H1 (cell line): Measurements from ENCODE around the gene NUP43. TPM values are rescaled to one million over a fixed set of nuclear protein-coding genes. Genes with fewer than 3 reads are reported as not detected.

ENCODE experiments used
- CTCF ChIA-PET: fragments of 300-600 bp; sonication (Branson Sonifier 250); formaldehyde crosslinking; loops from one replicate; lab custom pipeline; 2021; ENCODE audit not compliant: partially characterized antibody; lab: Charles Lee
- POLR2A ChIA-PET: fragments of 300-600 bp; sonication (Branson Sonifier 250); formaldehyde crosslinking; loops from one replicate; lab custom pipeline; 2021; ENCODE audit warnings: inconsistent platforms; ENCODE audit not compliant: partially characterized antibody; lab: Charles Lee
- DNase-seq, 2 experiments: peaks; one replicate each; pipeline versions ENCODE4 v3.0.0 to v3.0.0-alpha.2; 2010 to 2022; ENCODE audit warnings: low spot score in 2 of 2, low read depth in 1 of 2, mixed read lengths in 1 of 2
- FAIRE-seq: peaks from 2 replicates; lab custom pipeline; 2011; peaks lifted over from hg19 to GRCh38; lab: Jason Lieb, UNC
- H2AFZ ChIP-seq: 2 replicates; pipeline ENCODE4 v1.8.1; 2012; ENCODE audit warnings: low read length, inconsistent platforms
- H2AK5ac ChIP-seq: 2 replicates; pipeline ENCODE4 v1.6.1; 2013; ENCODE audit warnings: low read depth, low read length
- H2BK120ac ChIP-seq: replicated peaks from 2 replicates; pipeline ENCODE3; 2013; ENCODE audit warnings: low read depth, low read length, inconsistent platforms
- H2BK12ac ChIP-seq: 2 replicates; pipeline ENCODE4 v1.6.1; 2013; ENCODE audit warnings: low read depth, low read length
- H2BK15ac ChIP-seq: 2 replicates; pipeline ENCODE4 v1.6.1; 2013; ENCODE audit warnings: low read length
- H2BK20ac ChIP-seq: 2 replicates; pipeline ENCODE4 v1.6.1; 2013; ENCODE audit warnings: low read length
- H2BK5ac ChIP-seq: 2 replicates; pipeline ENCODE4 v1.6.1; 2013; ENCODE audit warnings: low read depth, low read length
- H3K14ac ChIP-seq: 2 replicates; pipeline ENCODE4 v1.6.1; 2013; ENCODE audit warnings: inconsistent platforms; ENCODE audit not compliant: insufficient read length
- H3K18ac ChIP-seq: 2 replicates; pipeline ENCODE4 v1.6.1; 2013; ENCODE audit warnings: low read length; ENCODE audit errors: extremely low read depth
- H3K23ac ChIP-seq: 2 replicates; pipeline ENCODE4 v1.6.1; 2013; ENCODE audit warnings: inconsistent platforms; ENCODE audit not compliant: insufficient read length
- H3K23me2 ChIP-seq: 2 replicates; pipeline ENCODE4 v1.6.1; 2013; ENCODE audit warnings: low read depth, low read length
- H3K27ac ChIP-seq: 2 replicates; pipeline ENCODE4 v1.6.1; 2011; ENCODE audit warnings: low read depth, low read length, inconsistent platforms
- H3K27me3 ChIP-seq, 4 experiments: replicated peaks in 1 of 4; 1 replicate in 1 of 4; 2 replicates in 3 of 4; pipeline versions ENCODE4 v1.6.1 to v1.8.1; 2011 to 2013; ENCODE audit warnings: low read length in 3 of 4, mild to moderate bottlenecking in 3 of 4, inconsistent platforms in 2 of 4, mixed read lengths in 2 of 4, moderate library complexity in 1 of 4; ENCODE audit not compliant: control insufficient read depth in 3 of 4, insufficient read depth in 3 of 4; ENCODE audit errors: extremely low read depth in 1 of 4
- H3K36me3 ChIP-seq, 4 experiments: 2 replicates each; pipeline versions ENCODE4 v1.6.1 to v1.8.1; 2011 to 2013; ENCODE audit warnings: mild to moderate bottlenecking in 4 of 4, low read length in 3 of 4, moderate library complexity in 2 of 4, control low read depth in 1 of 4, inconsistent platforms in 1 of 4; ENCODE audit not compliant: insufficient read depth in 4 of 4, control insufficient read depth in 2 of 4
- H3K4ac ChIP-seq: replicated peaks from 2 replicates; pipeline ENCODE3; 2013; ENCODE audit warnings: low read length, low read depth, mixed read lengths, inconsistent platforms; ENCODE audit not compliant: insufficient read length
- H3K4me1 ChIP-seq, 4 experiments: replicated peaks in 1 of 4; 1 replicate in 1 of 4; 2 replicates in 3 of 4; pipeline versions ENCODE4 v1.6.1 to v1.8.1; 2011 to 2013; ENCODE audit warnings: low read length in 3 of 4, inconsistent platforms in 2 of 4, mixed read lengths in 1 of 4; ENCODE audit not compliant: insufficient read depth in 4 of 4, control insufficient read depth in 3 of 4
- H3K4me2 ChIP-seq, 2 experiments: 2 replicates each; pipeline versions ENCODE4 v1.6.1 to v1.8.1; 2011 to 2013; ENCODE audit warnings: low read depth in 2 of 2, low read length in 2 of 2, control low read depth in 1 of 2, inconsistent platforms in 1 of 2, mild to moderate bottlenecking in 1 of 2; ENCODE audit not compliant: insufficient read depth in 1 of 2
- H3K4me3 ChIP-seq, 4 experiments: fragments of 200-600, 300-600 bp in 1 of 4; sonication (generic), shearing (Covaris generic), sonication (Bioruptor Twin) in 1 of 4; 2 replicates each; pipeline versions ENCODE4 v1.5.1 to v1.8.1; 2011 to 2016; ENCODE audit warnings: low read length in 4 of 4, low read depth in 3 of 4, control low read depth in 2 of 4, inconsistent platforms in 2 of 4, mild to moderate bottlenecking in 2 of 4, mixed read lengths in 1 of 4, moderate library complexity in 1 of 4; ENCODE audit not compliant: insufficient read depth in 2 of 4; ENCODE audit errors: extremely low read depth in 1 of 4
- H3K56ac ChIP-seq: replicated peaks from 2 replicates; pipeline ENCODE3; 2013; ENCODE audit warnings: low read depth, mild to moderate bottlenecking, mixed read lengths, low read length, inconsistent platforms; ENCODE audit not compliant: insufficient read length
- H3K79me1 ChIP-seq: 2 replicates; pipeline ENCODE4 v1.6.1; 2013; ENCODE audit warnings: low read depth, low read length, control low read depth
- H3K79me2 ChIP-seq, 2 experiments: 2 replicates each; pipeline versions ENCODE4 v1.6.1 to v1.8.1; 2012 to 2013; ENCODE audit warnings: low read length in 2 of 2, mild to moderate bottlenecking in 2 of 2, inconsistent platforms in 1 of 2; ENCODE audit not compliant: insufficient read depth in 2 of 2, control insufficient read depth in 1 of 2
- H3K9ac ChIP-seq, 4 experiments: replicated peaks in 1 of 4; 1 replicate in 1 of 4; 2 replicates in 3 of 4; pipeline versions ENCODE4 v1.6.1 to v1.8.1; 2011 to 2013; ENCODE audit warnings: low read depth in 3 of 4, low read length in 3 of 4, control low read depth in 2 of 4, mild to moderate bottlenecking in 2 of 4, moderate library complexity in 2 of 4, inconsistent platforms in 1 of 4; ENCODE audit errors: extremely low read depth in 1 of 4
- H3K9me3 ChIP-seq, 2 experiments: 2 replicates each; pipeline versions ENCODE4 v1.6.1 to v1.8.1; 2012 to 2013; ENCODE audit warnings: mild to moderate bottlenecking in 2 of 2, moderate library complexity in 2 of 2, control low read depth in 1 of 2, inconsistent platforms in 1 of 2, low read depth in 1 of 2, low read length in 1 of 2, mixed read lengths in 1 of 2; ENCODE audit not compliant: insufficient read depth in 2 of 2
- H4K20me1 ChIP-seq, 2 experiments: replicated peaks in 1 of 2; 2 replicates each; pipeline versions ENCODE3 to v1.8.1; 2011 to 2013; ENCODE audit warnings: inconsistent platforms in 2 of 2, low read length in 2 of 2, mild to moderate bottlenecking in 1 of 2; ENCODE audit not compliant: insufficient read depth in 2 of 2, control insufficient read depth in 1 of 2
- H4K5ac ChIP-seq: 2 replicates; pipeline ENCODE4 v1.6.1; 2013; ENCODE audit warnings: low read length, low read depth, mixed read lengths, inconsistent platforms; ENCODE audit not compliant: insufficient read length
- H4K8ac ChIP-seq: 2 replicates; pipeline ENCODE4 v1.8.0; 2013; ENCODE audit warnings: mild to moderate bottlenecking, moderate library complexity, low read length, inconsistent platforms; ENCODE audit not compliant: insufficient read depth; ENCODE audit errors: extremely low read depth
- H4K91ac ChIP-seq: replicated peaks from 2 replicates; pipeline ENCODE3; 2013; ENCODE audit warnings: low read length, mixed read lengths, inconsistent platforms; ENCODE audit not compliant: insufficient read length
- BCL11A ChIP-seq, 2 experiments: IDR thresholded peaks; one replicate each; pipeline ENCODE4 v1.6.1; 2011; ENCODE audit warnings: low read depth in 2 of 2, low read length in 2 of 2, mild to moderate bottlenecking in 2 of 2
- RAD21 ChIP-seq, 2 experiments: IDR thresholded peaks in 1 of 2; conservative IDR thresholded peaks in 1 of 2; 2 replicates each; pipeline ENCODE4 v1.6.1; 2011; ENCODE audit warnings: low read depth in 2 of 2, low read length in 2 of 2, improper control_type of control experiment in 1 of 2, inconsistent platforms in 1 of 2, mild to moderate bottlenecking in 1 of 2, moderate library complexity in 1 of 2
- ZNF274 ChIP-seq: IDR thresholded peaks from 2 replicates; pipeline ENCODE4 v1.7.0; 2012; ENCODE audit warnings: low read length, borderline replicate concordance; ENCODE audit errors: extremely low read depth
- WGBS, 2 experiments: shearing (Covaris generic) in 1 of 2; methylation state at CpG; one replicate each; pipeline versions ENCODE4 v1.1.6 to v1.1.7; 2013 to 2015; ENCODE audit warnings: low lambda C conversion rate in 2 of 2, mixed read lengths in 2 of 2, inconsistent platforms in 1 of 2, low coverage in 1 of 2, missing lambda C conversion rate in 1 of 2; ENCODE audit not compliant: insufficient replicate concordance in 2 of 2, insufficient coverage in 1 of 2, insufficient read length in 1 of 2; ENCODE audit errors: extremely low coverage in 1 of 2, missing lambda C conversion rate in 1 of 2; 5-methylcytosine and 5-hydroxymethylcytosine counted together
- polyA plus RNA-seq, 7 experiments: library from polyadenylated mRNA; depleted of rRNA in 3 of 7; stranded (reverse) in 5 of 7; unstranded in 2 of 7; fragments of >200 nt in 5 of 7; fragments of 200-250 nt in 2 of 7; gene quantifications; 1 replicate in 5 of 7; 2 replicates in 1 of 7; 4 replicates in 1 of 7; pipeline versions ENCODE4 v1.2.1 to v1.2.3, GENCODE V29; 2011 to 2013; ENCODE audit warnings: missing spikeins in 2 of 7, mixed read lengths in 2 of 7
- total RNA-seq: library from RNA; stranded (reverse); fragmentation: NEBNext Ultra II Directional; extraction: Animal tissue kit (Norgen Biotek cat#: 25700); gene quantifications from 2 replicates; pipeline ENCODE4 v1.2.1, GENCODE V29; 2021

NUP43 gene
- total and polyA plus RNA-seq, 2 of the 8 experiments (the other 6 are each of a cell fraction or from before 2014, with no cell fraction given), result 25.2 to 83.4 TPM

GRCh38 chr6:149766156-149766769 is 19.9 kb upstream of the NUP43 start:
- H3K4me2 ChIP-seq, result no peak overlapping the region
- H3K79me1 ChIP-seq, result peaks cover 2% of the 10 kb centered on the region; the same call in 1 of the 2 replicates
- no peak overlapping the region for H3K14ac ChIP-seq
- H3K27ac ChIP-seq, result no peak overlapping the region
- 87% methylated on average over 3 of the region's 3 CpGs; no CpG with 5 or more reads in 1 of the 2 experiments for WGBS, 2 experiments
- no peak overlapping the region for H2BK120ac ChIP-seq
- no peak overlapping the region for H2BK5ac ChIP-seq
- H3K23ac ChIP-seq, result no peak overlapping the region
- H4K8ac ChIP-seq, result no peak overlapping the region
- no peak overlapping the region for H2BK20ac ChIP-seq
- H3K4ac ChIP-seq, result no peak overlapping the region
- no peak overlapping the region for H3K4me3 ChIP-seq
- no peak overlapping the region for H2AK5ac ChIP-seq
- peaks cover 0 to 3% of the 10 kb centered on the region in 2 experiments; a peak in 1 of 4 replicates for H3K9me3 ChIP-seq
- DNase-seq (no peak), FAIRE-seq (no peak)
- peaks cover 0 to 35% of the 10 kb centered on the region in 2 experiments; a peak in 2 of 4 replicates for H3K79me2 ChIP-seq
- no peak overlapping the region for H2AFZ ChIP-seq
- H3K36me3 ChIP-seq, result peaks cover 0 to 10% (median 5%) of the 10 kb centered on the region in 4 experiments; a peak in 3 of 8 replicates
- H4K91ac ChIP-seq, result no peak overlapping the region
- no peak overlapping the region for H3K18ac ChIP-seq
- H3K9ac ChIP-seq, result no peak overlapping the region
- no peak overlapping the region for H3K56ac ChIP-seq
- peaks cover 0 to 2% of the 10 kb centered on the region in 2 experiments for H4K20me1 ChIP-seq
- no peaks in the 10 kb centered on the region for H3K4me1 ChIP-seq
- H3K23me2 ChIP-seq, result no peaks in the 10 kb centered on the region
- TF ChIP-seq RAD21 (IDR thresholded peaks at IDR 0.05 in 1 of 2, conservative IDR thresholded peaks at IDR 0.05 in 1 of 2; ENCODE audit: low read depth in 2 of 2, low read length in 2 of 2) (no peak), ZNF274 (no peak), BCL11A (IDR thresholded peaks at IDR 0.05; ENCODE audit: low read depth in 2 of 2, low read length in 2 of 2) (no peak)
- ChIA-PET CTCF (interaction anchor here (1.0 kb wide), 1 partner anchor 41 kb away, joined by 3 read pairs; no protein-coding TSS in a partner anchor), POLR2A (no interaction called here)
- no peaks in the 10 kb centered on the region for H3K27me3 ChIP-seq
- no peak overlapping the region for H2BK12ac ChIP-seq
- no peak overlapping the region for H2BK15ac ChIP-seq
- no peak overlapping the region for H4K5ac ChIP-seq
